IMR-90 (cell line): ENCODE measurements around the gene PTPRN2. TPM values are rescaled to one million over a fixed set of nuclear protein-coding genes. Genes with fewer than 3 reads are reported as not detected.

Experiments used
- ATAC-seq: fragments of 200-7000 bp; cut with Tn5 transposase; 2 replicates; pipeline ENCODE4 v1.9.1; 2020; ENCODE audit warnings: low read depth, mild to moderate bottlenecking, moderate library complexity
- BruUV-seq: library from RNA; stranded (reverse); fragments of 400-500 nt; replicated peaks from 2 replicates; lab custom pipeline; 2021; lab: Mats Ljungman, UMichigan
- CTCF ChIA-PET: fragments of 300-600 bp; formaldehyde crosslinking; extraction: SDS; loops from one replicate; lab custom pipeline; 2021; ENCODE audit warnings: antibody characterized with exemption; lab: Yijun Ruan, JAX
- POLR2A ChIA-PET: fragments of 300-600 bp; sonication (Branson Sonifier 250); formaldehyde crosslinking; loops from one replicate; lab custom pipeline; 2022; ENCODE audit warnings: antibody characterized with exemption; ENCODE audit not compliant: unreplicated experiment; lab: Charles Lee
- DNase-seq: peaks from one replicate; pipeline ENCODE4 v3.0.0; 2013
- H2AFZ ChIP-seq: replicated peaks from 2 replicates; pipeline ENCODE3; 2013; ENCODE audit warnings: low read length, mild to moderate bottlenecking; ENCODE audit not compliant: poor library complexity
- H2AK5ac ChIP-seq: 2 replicates; pipeline ENCODE4 v1.6.1; 2013; ENCODE audit warnings: low read depth, low read length, inconsistent platforms
- H2AK9ac ChIP-seq: replicated peaks from 2 replicates; pipeline ENCODE3; 2013; ENCODE audit warnings: mild to moderate bottlenecking, low read depth, low read length, moderate library complexity; ENCODE audit not compliant: poor library complexity
- H2BK120ac ChIP-seq: 2 replicates; pipeline ENCODE4 v1.6.1; 2013; ENCODE audit warnings: low read depth, low read length, inconsistent platforms
- H2BK15ac ChIP-seq: 3 replicates; pipeline ENCODE4 v1.6.1; 2013; ENCODE audit warnings: low read depth, low read length, inconsistent platforms
- H2BK20ac ChIP-seq: 2 replicates; pipeline ENCODE4 v1.6.1; 2013; ENCODE audit warnings: low read depth, mild to moderate bottlenecking, inconsistent platforms, low read length, moderate library complexity
- H2BK5ac ChIP-seq: 2 replicates; pipeline ENCODE4 v1.6.1; 2013; ENCODE audit warnings: mild to moderate bottlenecking, low read depth, low read length, inconsistent platforms; ENCODE audit not compliant: poor library complexity, severe bottlenecking
- H3K14ac ChIP-seq: replicated peaks from 2 replicates; pipeline ENCODE4 v1.6.1; 2013; ENCODE audit warnings: low read depth, low read length, inconsistent platforms
- H3K18ac ChIP-seq: 2 replicates; pipeline ENCODE4 v1.6.1; 2013; ENCODE audit warnings: low read depth, low read length, control low read depth
- H3K23ac ChIP-seq: 2 replicates; pipeline ENCODE4 v1.6.1; 2013; ENCODE audit warnings: low read depth, low read length, inconsistent platforms
- H3K27ac ChIP-seq: 2 replicates; pipeline ENCODE4 v1.5.1; 2013; ENCODE audit warnings: mild to moderate bottlenecking, control low read depth, low read length; ENCODE audit not compliant: insufficient read depth
- H3K27me3 ChIP-seq: 2 replicates; pipeline ENCODE4 v1.6.1; 2013; ENCODE audit warnings: low read length; ENCODE audit not compliant: control insufficient read depth, insufficient read depth
- H3K36me3 ChIP-seq: 2 replicates; pipeline ENCODE4 v1.6.1; 2013; ENCODE audit warnings: low read length, mixed read lengths; ENCODE audit not compliant: control insufficient read depth, insufficient read depth
- H3K4ac ChIP-seq: 2 replicates; pipeline ENCODE4 v1.6.1; 2013; ENCODE audit warnings: low read depth, low read length, inconsistent platforms
- H3K4me1 ChIP-seq: 2 replicates; pipeline ENCODE4 v1.6.1; 2013; ENCODE audit warnings: low read length, mixed read lengths; ENCODE audit not compliant: control insufficient read depth, insufficient read depth
- H3K4me2 ChIP-seq: 2 replicates; pipeline ENCODE4 v1.6.1; 2013; ENCODE audit warnings: low read depth, mild to moderate bottlenecking, control low read depth, low read length, moderate library complexity
- H3K4me3 ChIP-seq: 2 replicates; pipeline ENCODE4 v1.5.1; 2013; ENCODE audit warnings: low read depth, mild to moderate bottlenecking, control low read depth, low read length, moderate library complexity; ENCODE audit not compliant: insufficient read depth
- H3K56ac ChIP-seq: 2 replicates; pipeline ENCODE4 v1.6.1; 2013; ENCODE audit warnings: low read length, inconsistent platforms; ENCODE audit not compliant: insufficient read depth; ENCODE audit errors: extremely low read depth
- H3K79me1 ChIP-seq, 2 experiments: 2 replicates each; pipeline ENCODE4 v1.6.1; 2013; ENCODE audit warnings: low read length in 2 of 2, inconsistent platforms in 1 of 2, low read depth in 1 of 2
- H3K9ac ChIP-seq: 2 replicates; pipeline ENCODE4 v1.6.1; 2013; ENCODE audit warnings: low read depth, low read length, control low read depth
- H3K9me1 ChIP-seq: 2 replicates; pipeline ENCODE4 v1.6.1; 2013; ENCODE audit warnings: low read length, inconsistent platforms; ENCODE audit not compliant: insufficient read depth
- H3K9me3 ChIP-seq: 2 replicates; pipeline ENCODE4 v1.6.1; 2013; ENCODE audit warnings: low read length; ENCODE audit not compliant: control insufficient read depth, insufficient read depth
- H4K20me1 ChIP-seq: 2 replicates; pipeline ENCODE4 v1.6.1; 2013; ENCODE audit warnings: low read length, inconsistent platforms; ENCODE audit not compliant: insufficient read depth
- H4K5ac ChIP-seq: 2 replicates; pipeline ENCODE4 v1.6.1; 2013; ENCODE audit warnings: mild to moderate bottlenecking, low read depth, low read length, control low read depth
- H4K8ac ChIP-seq, 2 experiments: 2 replicates each; pipeline ENCODE4 v1.6.1; 2013; ENCODE audit warnings: low read depth in 2 of 2, low read length in 2 of 2, control low read depth in 1 of 2, inconsistent platforms in 1 of 2
- H4K91ac ChIP-seq: 2 replicates; pipeline ENCODE4 v1.6.1; 2013; ENCODE audit warnings: low read depth, low read length, inconsistent platforms; ENCODE audit not compliant: insufficient read depth
- BHLHE40 ChIP-seq: fragments of 150-350 bp; IDR thresholded peaks from 2 replicates; pipeline ENCODE4 v1.6.1; 2016; ENCODE audit warnings: mild to moderate bottlenecking, low read depth, low read length
- CEBPB ChIP-seq: IDR thresholded peaks from 2 replicates; pipeline ENCODE4 v1.6.1; 2012; ENCODE audit warnings: low read depth, low read length, improper control_type of control experiment
- CHD1 ChIP-seq: IDR thresholded peaks from 2 replicates; pipeline ENCODE4 v1.6.1; 2012; ENCODE audit warnings: low read depth, low read length, improper control_type of control experiment
- CTCF ChIP-seq: conservative IDR thresholded peaks from 2 replicates; pipeline ENCODE4 v1.5.1; 2012; ENCODE audit warnings: mild to moderate bottlenecking, low read depth, low read length, improper control_type of control experiment
- ELK1 ChIP-seq: fragments of 150-350 bp; IDR thresholded peaks from 2 replicates; pipeline ENCODE4 v1.6.1; 2016; ENCODE audit warnings: low read depth, mild to moderate bottlenecking, low read length, moderate library complexity, borderline replicate concordance
- FOS ChIP-seq: fragments of 150-350 bp; IDR thresholded peaks from 2 replicates; pipeline ENCODE4 v1.6.1; 2016; ENCODE audit warnings: low read depth, low read length
- MAFK ChIP-seq: IDR thresholded peaks from 2 replicates; pipeline ENCODE4 v1.6.1; 2012; ENCODE audit warnings: low read depth, low read length, improper control_type of control experiment
- MAZ ChIP-seq: IDR thresholded peaks from 2 replicates; pipeline ENCODE4 v1.6.1; 2012; ENCODE audit warnings: low read depth, mild to moderate bottlenecking, low read length, improper control_type of control experiment, moderate library complexity, borderline replicate concordance
- MXI1 ChIP-seq: IDR thresholded peaks from 2 replicates; pipeline ENCODE4 v1.6.1; 2012; ENCODE audit warnings: low read depth, mild to moderate bottlenecking, low read length, moderate library complexity, borderline replicate concordance
- NFE2L2 ChIP-seq: fragments of 150-350 bp; IDR thresholded peaks from 2 replicates; pipeline ENCODE4 v1.6.1; 2016; ENCODE audit warnings: low read depth, mild to moderate bottlenecking, low read length
- POLR2A ChIP-seq: IDR thresholded peaks from 2 replicates; pipeline ENCODE4 v1.6.1; 2012; ENCODE audit warnings: mild to moderate bottlenecking, low read depth, low read length
- RAD21 ChIP-seq: IDR thresholded peaks from 2 replicates; pipeline ENCODE4 v1.6.1; 2012; ENCODE audit warnings: low read length, improper control_type of control experiment
- RCOR1 ChIP-seq: IDR thresholded peaks from 2 replicates; pipeline ENCODE4 v1.6.1; 2012; ENCODE audit warnings: mild to moderate bottlenecking, low read length, improper control_type of control experiment; ENCODE audit not compliant: insufficient replicate concordance
- RFX5 ChIP-seq: IDR thresholded peaks from 2 replicates; pipeline ENCODE4 v1.8.0; 2012; ENCODE audit warnings: low read depth, mild to moderate bottlenecking, low read length, moderate library complexity
- SMC3 ChIP-seq: fragments of 150-350 bp; IDR thresholded peaks from 2 replicates; pipeline ENCODE4 v1.6.1; 2016; ENCODE audit warnings: low read depth, mild to moderate bottlenecking, antibody characterized with exemption, low read length, moderate library complexity
- USF2 ChIP-seq: fragments of 150-350 bp; IDR thresholded peaks from 2 replicates; pipeline ENCODE4 v1.6.1; 2017; ENCODE audit warnings: mild to moderate bottlenecking, antibody characterized with exemption, low read length, low read depth
- WGBS, 2 experiments: methylation state at CpG; one replicate each; pipeline versions ENCODE4 v1.1.5 to v1.1.7; 2013; ENCODE audit warnings: missing lambda C conversion rate in 2 of 2; ENCODE audit not compliant: insufficient read length in 1 of 2; ENCODE audit errors: extremely low coverage in 2 of 2; 5-methylcytosine and 5-hydroxymethylcytosine counted together
- dilution Hi-C: fragments of 300-500 bp; cut with HindIII; formaldehyde crosslinking; loops from one replicate; pipeline ENCODE4 v1.14.3; 2018; ENCODE audit warnings: low sequenced_read_pairs; ENCODE audit not compliant: unreplicated experiment
- in situ Hi-C: fragments of 300-500 bp; cut with MboI; formaldehyde crosslinking; loops from 3 replicates; pipeline ENCODE4 v1.14.3; 2019; ENCODE audit warnings: low sequenced_read_pairs, inconsistent platforms, mixed read lengths
- intact Hi-C: fragments of 100-400 bp; cut with micrococcal nuclease; formaldehyde crosslinking; loops from 2 replicates; pipeline ENCODE4 v1.10.0; 2022
- polyA plus RNA-seq, 3 experiments: library from polyadenylated mRNA; depleted of rRNA; stranded (reverse); fragments of >200 nt; gene quantifications; 2 replicates each; pipeline ENCODE4 v1.2.3, GENCODE V29; 2012; ENCODE audit warnings: low replicate concordance in 1 of 3
- total RNA-seq: library from RNA; depleted of rRNA; stranded (reverse); fragments of >200 nt; gene quantifications from 2 replicates; pipeline ENCODE4 v1.2.3, GENCODE V29; 2012

The PTPRN2 gene
- total and polyA plus RNA-seq, 2 of the 4 experiments (the other 2 are of a cell fraction), result 0.03 TPM; not detected in 1

- ChIA-PET POLR2A (no interaction called here), CTCF (no interaction called here)
- no peak overlapping the region for H2BK120ac ChIP-seq
- H4K91ac ChIP-seq, result no peak overlapping the region
- no TSS peak for BruUV-seq
- in situ Hi-C loops (no loop called here), dilution Hi-C loops (no loop called here), intact Hi-C loops (no loop called here)
- no peak overlapping the region for H2BK5ac ChIP-seq
- H2BK20ac ChIP-seq, result no peak overlapping the region
- DNase-seq (no peak), ATAC-seq (no peak)
- H2AK5ac ChIP-seq, result no peak overlapping the region
- no peak overlapping the region for H3K18ac ChIP-seq
- no peaks in the 10 kb centered on the region for H4K20me1 ChIP-seq
- no peak overlapping the region for H4K5ac ChIP-seq
- no peak for TF ChIP-seq MXI1
- no peak for TF ChIP-seq MAFK
- TF ChIP-seq RCOR1, result no peak
- no peak for TF ChIP-seq BHLHE40
- TF ChIP-seq RFX5, result no peak
- no peak for TF ChIP-seq USF2
- no peak for TF ChIP-seq POLR2A
- TF ChIP-seq CHD1, result no peak
- no peak for TF ChIP-seq NFE2L2
- TF ChIP-seq MAZ, result no peak
- no peak for TF ChIP-seq CTCF
- no peak for TF ChIP-seq SMC3
- TF ChIP-seq RAD21, result no peak
- no peak for TF ChIP-seq ELK1
- TF ChIP-seq CEBPB, result no peak
- TF ChIP-seq FOS, result no peak
- no peak overlapping the region for H3K27ac ChIP-seq
- H3K79me1 ChIP-seq, result no peaks in the 10 kb centered on the region
- no peak overlapping the region for H3K4ac ChIP-seq
- H4K8ac ChIP-seq, result no peak overlapping the region
- H3K4me2 ChIP-seq, result no peak overlapping the region
- no peaks in the 10 kb centered on the region for H3K27me3 ChIP-seq
- no peak overlapping the region for H2AFZ ChIP-seq
- peaks cover 58% of the 10 kb centered on the region for H3K9me3 ChIP-seq
- H3K56ac ChIP-seq, result no peak overlapping the region
- 33% methylated on average over 2 of the region's 9 CpGs; no CpG with 5 or more reads in 1 of the 2 experiments for WGBS, 2 experiments
- H2BK15ac ChIP-seq, result no peak overlapping the region
- H3K9me1 ChIP-seq, result no peaks in the 10 kb centered on the region
- H3K36me3 ChIP-seq, result no peaks in the 10 kb centered on the region
- H3K23ac ChIP-seq, result no peak overlapping the region
- no peak overlapping the region for H3K14ac ChIP-seq
- no peak overlapping the region for H3K4me3 ChIP-seq
- no peak overlapping the region for H3K9ac ChIP-seq
- no peaks in the 10 kb centered on the region for H3K4me1 ChIP-seq
- H2AK9ac ChIP-seq, result no peak overlapping the region
Observed at GRCh38 chr7:157946398-157947060, 641.1 kb downstream of the PTPRN2 start.
